Stimulated activated CD4-positive, alpha-beta T cell treated with anti-CD3 and anti-CD28 coated beads, Interleukin-15, amount 100 ng/mL, for 1 hour (primary cell): Measurements from ENCODE around the gene MYO1E.

Experiments
- DNase-seq, 2 donors: peaks; one replicate each; pipeline ENCODE4 v3.0.0-alpha.2; 2020; ENCODE audit warnings: low read depth in 1 of 2, low spot score in 1 of 2

MYO1E gene

DNA sequence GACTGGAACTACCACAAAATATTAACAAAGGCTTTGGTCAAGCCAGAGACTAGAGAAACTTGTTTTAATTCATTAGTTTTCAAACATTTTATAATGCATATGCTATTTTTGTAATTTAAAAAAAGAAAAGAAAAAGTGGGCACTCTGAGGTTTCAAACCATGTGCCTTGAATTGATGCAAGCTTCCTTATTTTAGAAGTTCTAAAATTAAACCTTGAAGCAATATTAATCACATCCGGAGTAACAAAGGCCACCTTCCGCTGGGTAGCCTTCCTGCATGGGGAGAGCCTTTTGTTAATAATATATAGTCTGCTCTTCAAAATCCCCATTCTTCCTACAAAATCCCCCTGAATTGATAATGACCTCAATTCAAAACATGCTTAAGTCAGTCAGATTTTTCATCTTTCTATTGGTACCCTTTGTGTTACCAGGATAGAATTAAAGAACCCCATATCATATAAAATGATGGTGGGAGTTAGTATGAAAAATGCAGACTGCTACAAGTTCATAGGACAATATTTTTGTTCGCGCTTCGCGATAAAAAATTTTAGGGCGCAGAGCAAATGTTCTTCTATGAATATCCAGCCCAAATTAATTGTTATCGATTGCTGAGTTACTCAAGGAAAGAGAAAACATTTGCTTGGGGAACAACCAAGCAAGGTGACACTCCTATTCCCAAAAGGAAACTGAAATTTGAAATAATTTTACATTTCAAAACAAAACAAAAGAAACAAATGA is 135.4 kb downstream of the MYO1E start:
- no peak for DNase-seq

DNA sequence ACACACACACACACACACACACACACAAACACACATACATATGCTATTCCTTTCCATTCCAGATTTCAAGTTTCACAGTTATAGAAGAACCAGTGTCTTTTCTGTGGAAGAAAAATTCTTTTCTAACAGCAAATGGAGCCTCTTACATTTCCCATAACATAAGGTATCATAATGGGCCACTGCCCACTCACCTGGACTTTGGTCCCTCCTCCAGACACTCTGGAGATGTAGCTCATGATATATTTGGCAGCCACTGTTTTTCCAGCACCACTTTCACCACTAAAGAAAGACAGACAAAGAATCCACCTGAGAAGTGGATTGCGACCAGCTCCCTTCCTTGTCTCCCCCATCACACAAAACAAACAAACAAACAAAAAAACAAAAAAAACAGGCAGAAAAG is 136.3 kb downstream of the MYO1E start:
- DNase-seq, result no peak

GRCh38 chr15:59232476-59232875 is 140.2 kb downstream of the MYO1E start:
- DNase-seq, result no peak

DNA sequence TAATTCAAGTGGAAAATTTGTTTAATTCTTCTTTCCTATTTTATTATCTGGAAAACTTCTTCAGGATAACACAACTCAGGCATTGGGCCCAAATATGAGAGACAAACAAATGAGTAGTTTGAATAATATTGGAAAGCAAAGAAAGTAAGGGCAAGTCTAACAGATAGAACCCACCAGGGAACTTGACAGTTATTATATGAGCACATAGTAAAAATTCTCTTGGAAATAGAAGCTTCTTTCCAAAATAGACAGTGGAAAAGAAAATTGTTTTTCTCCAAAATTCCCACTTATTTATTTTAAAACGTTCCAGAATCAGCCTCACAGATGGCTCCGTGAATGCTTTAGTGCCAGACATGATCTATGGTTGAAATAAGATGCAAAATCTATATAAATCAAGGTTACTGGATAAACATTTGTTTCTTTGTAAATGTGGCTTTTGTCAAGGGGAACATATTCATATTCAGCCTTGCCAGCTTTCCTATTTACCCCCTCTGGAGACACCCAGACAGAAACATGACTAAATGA is 142.1 kb downstream of the MYO1E start:
- DNase-seq, result no peak

- DNase-seq, result no peak
Measured at GRCh38 chr15:59229453-59229852, 143.2 kb downstream of the MYO1E start.

GRCh38 chr15:59229015-59229414 is 143.7 kb downstream of the MYO1E start:
- no peak for DNase-seq

DNA sequence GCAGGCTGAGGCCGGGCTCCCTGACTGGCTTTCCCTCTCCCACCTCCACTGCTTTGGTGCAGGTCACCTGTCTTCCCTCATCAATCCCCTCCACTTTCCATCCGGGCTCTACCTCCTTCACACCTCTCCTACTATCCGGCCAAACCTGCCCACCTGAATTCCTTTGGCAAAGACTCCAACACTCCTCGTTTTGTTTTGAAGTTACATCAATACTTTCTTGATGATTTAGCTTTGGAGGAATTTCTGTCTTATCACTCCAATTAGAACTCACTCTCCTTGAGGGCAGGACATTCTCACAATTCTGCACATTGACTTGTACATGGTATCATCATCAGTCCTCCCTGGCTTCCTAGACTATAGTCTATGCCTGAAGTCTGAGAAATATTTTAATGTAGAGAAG is 145.7 kb downstream of the MYO1E start:
- DNase-seq, result no peak

GRCh38 chr15:59224474-59224873 is 148.2 kb downstream of the MYO1E start:
- no peak for DNase-seq

DNA sequence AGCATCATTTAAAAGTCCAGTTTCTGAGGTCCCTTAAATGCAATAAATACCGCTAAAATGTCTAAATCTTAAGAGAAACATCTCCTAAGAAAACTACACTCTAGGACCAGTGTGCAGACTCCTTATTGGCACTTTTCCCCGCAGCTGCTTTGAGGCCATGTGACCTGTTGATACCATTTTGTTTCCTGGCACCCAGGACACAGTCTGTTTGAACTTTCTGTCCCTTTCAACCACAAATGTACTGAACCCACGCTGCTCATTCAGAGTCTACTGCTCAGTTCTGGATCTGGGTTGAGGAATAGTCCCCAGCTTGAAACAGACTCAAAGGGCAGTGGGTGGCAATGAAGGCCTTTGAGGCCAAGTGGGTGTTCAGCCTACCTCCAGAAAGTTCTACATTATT is 148.9 kb downstream of the MYO1E start:
- no peak for DNase-seq

GRCh38 chr15:59222906-59223550 is 149.6 kb downstream of the MYO1E start:
- no peak for DNase-seq

DNA sequence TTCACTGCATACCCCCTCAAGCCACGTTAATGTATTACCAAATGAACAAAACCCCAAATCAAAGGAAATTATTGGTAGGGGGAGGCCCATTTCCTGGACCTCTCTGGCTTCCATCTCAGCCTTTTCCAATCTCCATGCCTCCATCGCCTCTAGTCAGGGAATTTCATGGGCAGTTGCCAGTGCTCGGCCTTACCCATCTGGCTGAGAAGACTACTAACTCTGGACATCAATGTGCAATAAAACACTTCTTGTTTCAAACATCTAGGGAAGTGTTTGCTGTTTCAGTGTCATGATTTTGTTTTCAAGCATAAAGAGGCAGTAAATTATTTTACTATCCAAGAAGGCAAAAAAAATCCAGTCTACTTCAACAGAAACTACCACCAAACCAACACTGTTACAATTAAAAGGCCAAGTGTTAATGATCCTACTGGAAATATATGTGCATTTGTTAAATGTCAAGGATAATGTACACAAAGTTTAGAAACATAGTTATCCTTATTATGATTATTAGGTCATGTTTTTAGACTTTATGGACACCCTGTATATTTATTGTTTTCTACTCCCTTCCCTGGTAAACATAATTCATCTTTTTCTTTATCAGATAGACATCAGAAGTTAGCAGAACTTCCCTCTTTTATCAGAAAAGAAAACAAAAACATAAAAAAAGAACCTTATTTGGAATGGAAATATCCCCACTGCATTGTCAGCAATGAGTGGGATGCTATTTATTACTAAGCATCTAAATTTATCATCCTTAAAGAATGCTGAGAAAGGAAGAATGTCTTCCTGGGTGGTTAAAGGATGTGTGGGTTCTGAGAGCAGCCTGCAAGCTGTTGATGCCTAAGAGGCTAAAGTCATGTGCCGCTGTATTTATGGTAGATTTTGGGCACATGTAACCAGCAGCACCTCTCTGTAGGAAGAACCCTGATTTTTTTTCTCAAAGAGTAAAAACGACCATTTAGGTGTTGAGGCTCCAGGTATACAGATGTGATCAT is 150.9 kb downstream of the MYO1E start:
- DNase-seq, result no peak

GRCh38 chr15:59218710-59219109 is 154.0 kb downstream of the MYO1E start:
- no peak for DNase-seq

- no peak for DNase-seq
Measured at GRCh38 chr15:59217876-59218498, 154.7 kb downstream of the MYO1E start.

- DNase-seq, result no peak
Measured at GRCh38 chr15:59216911-59217310, 155.8 kb downstream of the MYO1E start.

DNA sequence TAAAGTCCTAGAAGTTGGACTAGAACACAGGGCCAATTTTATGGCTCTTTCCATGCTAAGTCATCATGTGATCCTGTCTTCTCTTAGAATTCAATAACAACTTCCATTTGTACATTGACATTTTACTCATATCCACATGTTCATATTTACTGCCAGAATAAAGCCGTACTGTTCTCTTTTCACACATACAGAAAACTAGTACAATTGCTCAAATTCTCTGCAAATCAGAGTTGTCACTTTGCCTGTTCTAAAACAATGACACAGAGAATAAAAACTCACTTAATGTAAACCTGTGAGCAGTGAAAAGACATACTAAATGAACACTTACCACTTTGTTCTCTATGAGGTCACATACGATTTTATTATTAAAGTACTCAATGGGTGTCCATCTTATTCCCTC is 162.5 kb downstream of the MYO1E start:
- DNase-seq, result no peak

- DNase-seq, result no peak
Measured at GRCh38 chr15:59208613-59209249, 163.9 kb downstream of the MYO1E start.

DNA sequence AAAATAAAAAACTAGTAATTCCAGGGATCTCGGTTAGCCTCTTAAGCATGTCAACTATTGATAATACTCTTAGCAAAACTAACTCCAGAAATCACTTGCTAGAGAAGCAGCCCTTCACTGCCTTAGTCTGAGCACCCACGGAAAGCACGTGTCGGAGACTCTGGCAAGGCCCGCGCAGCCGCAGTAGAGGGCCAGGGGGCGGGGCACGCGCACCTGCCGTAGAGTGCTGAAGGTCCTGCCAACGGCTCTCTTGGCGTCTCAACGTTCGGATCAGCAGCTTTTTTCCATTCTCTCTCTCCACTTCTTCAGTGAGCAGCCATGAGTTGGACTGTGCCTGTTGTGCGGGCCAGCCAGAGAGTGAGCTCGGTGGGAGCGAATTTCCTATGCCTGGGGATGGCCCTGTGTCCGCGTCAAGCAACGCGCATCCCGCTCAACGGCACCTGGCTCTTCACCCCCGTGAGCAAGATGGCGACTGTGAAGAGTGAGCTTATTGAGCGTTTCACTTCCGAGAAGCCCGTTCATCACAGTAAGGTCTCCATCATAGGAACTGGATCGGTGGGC is 166.0 kb downstream of the MYO1E start, which contains the start of gene LDHAL6B:
Gene LDHAL6B, plus strand, starts transcription at position 221 of the 561 bp plus-strand sequence. Its CDS starts 98 bp downstream, at position 319.
- no peak for DNase-seq

- DNase-seq, result no peak
Measured at GRCh38 chr15:59205839-59206622, 166.6 kb downstream of the MYO1E start.

- DNase-seq, result no peak
Measured at GRCh38 chr15:59203657-59204056, 169.0 kb downstream of the MYO1E start.
